SK-N-SH (cell line): Measurements from ENCODE around the gene OSBPL10. TPM values are rescaled to one million over a fixed set of nuclear protein-coding genes. Genes with fewer than 3 reads are reported as not detected.

Source experiments
- CTCF ChIA-PET: fragments of 300-600, 350-600 bp; formaldehyde crosslinking; extraction: SDS; loops from one replicate; lab custom pipeline; 2021; lab: Yijun Ruan, JAX
- POLR2A ChIA-PET: fragments of 350-600 bp; sonication (Branson Sonifier 250); formaldehyde crosslinking; extraction: SDS; loops from one replicate; lab custom pipeline; 2020; ENCODE audit warnings: antibody characterized with exemption, inconsistent platforms; lab: Yijun Ruan, JAX
- DNase-seq: peaks from one replicate; pipeline ENCODE4 v3.0.0; 2012
- H2AFZ ChIP-seq: fragments of 200-600 bp; sonication (generic); 2 replicates; pipeline ENCODE4 v1.8.1; 2016; ENCODE audit warnings: antibody characterized with exemption, mild to moderate bottlenecking, low read depth
- H3F3A ChIP-seq: fragments of 200-600 bp; sonication (generic); replicated peaks from 2 replicates; pipeline ENCODE3; 2016; ENCODE audit warnings: antibody characterized with exemption, mild to moderate bottlenecking; ENCODE audit not compliant: insufficient read depth
- H3K27ac ChIP-seq, 2 experiments: fragments of 200-500 bp in 1 of 2; fragments of 200-600 bp in 1 of 2; sonication (Bioruptor generic) in 1 of 2; sonication (generic), shearing (Covaris generic) in 1 of 2; 2 replicates each; pipeline versions ENCODE4 v1.5.1 to v1.6.1; 2014 to 2016; ENCODE audit warnings: low read depth in 2 of 2, inconsistent platforms in 1 of 2, low read length in 1 of 2, mild to moderate bottlenecking in 1 of 2, mixed read lengths in 1 of 2
- H3K27me3 ChIP-seq: fragments of 200-600 bp; sonication (generic), shearing (Covaris generic); 2 replicates; pipeline ENCODE4 v1.6.1; 2016; ENCODE audit warnings: mixed run types; ENCODE audit not compliant: insufficient read depth
- H3K36me3 ChIP-seq, 2 experiments: fragments of 200-500 bp in 1 of 2; fragments of 200-600 bp in 1 of 2; sonication (Bioruptor generic) in 1 of 2; sonication (generic) in 1 of 2; replicated peaks in 1 of 2; 2 replicates each; pipeline versions ENCODE3 to v1.5.1; 2014 to 2016; ENCODE audit warnings: low read length in 1 of 2, mild to moderate bottlenecking in 1 of 2; ENCODE audit not compliant: insufficient read depth in 2 of 2, control insufficient read depth in 1 of 2
- H3K4me1 ChIP-seq, 2 experiments: fragments of 200-500 bp in 1 of 2; fragments of 200-600 bp in 1 of 2; sonication (Bioruptor generic) in 1 of 2; sonication (generic), shearing (Covaris generic) in 1 of 2; 2 replicates each; pipeline versions ENCODE4 v1.5.1 to v1.6.1; 2014 to 2016; ENCODE audit warnings: low read depth in 1 of 2, low read length in 1 of 2, mixed run types in 1 of 2; ENCODE audit not compliant: insufficient read depth in 2 of 2, control insufficient read depth in 1 of 2
- H3K4me2 ChIP-seq: fragments of 200-600 bp; sonication (generic), shearing (Covaris generic); 2 replicates; pipeline ENCODE4 v1.6.1; 2017; ENCODE audit warnings: mixed run types
- H3K4me3 ChIP-seq, 2 experiments: fragments of 200-500 bp in 1 of 2; fragments of 200-600 bp in 1 of 2; sonication (Bioruptor generic) in 1 of 2; sonication (generic), shearing (Covaris generic) in 1 of 2; 2 replicates each; pipeline versions ENCODE4 v1.5.1 to v1.8.1; 2014 to 2016; ENCODE audit warnings: low read depth in 2 of 2, inconsistent platforms in 1 of 2, low read length in 1 of 2, mild to moderate bottlenecking in 1 of 2, mixed read lengths in 1 of 2, moderate library complexity in 1 of 2
- H3K79me2 ChIP-seq: fragments of 200-600 bp; sonication (generic); 2 replicates; pipeline ENCODE4 v1.8.1; 2017; ENCODE audit warnings: mild to moderate bottlenecking; ENCODE audit not compliant: insufficient read depth
- H3K9ac ChIP-seq: fragments of 200-600 bp; sonication (generic); 2 replicates; pipeline ENCODE4 v1.6.1; 2017; ENCODE audit warnings: mixed run types
- H3K9me2 ChIP-seq: fragments of 200-600 bp; sonication (generic); 2 replicates; pipeline ENCODE4 v1.6.1; 2017; ENCODE audit warnings: mixed run types
- H3K9me3 ChIP-seq: fragments of 200-600 bp; sonication (generic); 2 replicates; pipeline ENCODE4 v1.6.1; 2017; ENCODE audit warnings: mixed run types, mild to moderate bottlenecking, moderate library complexity
- H4K20me1 ChIP-seq: fragments of 200-600 bp; sonication (generic); 2 replicates; pipeline ENCODE4 v1.6.1; 2017; ENCODE audit warnings: mild to moderate bottlenecking, mixed run types; ENCODE audit not compliant: insufficient read depth
- ELF1 ChIP-seq: IDR thresholded peaks from 2 replicates; pipeline ENCODE4 v1.4.0; 2012
- EZH2phosphoT487 ChIP-seq: fragments of 200-600 bp; sonication (generic); IDR thresholded peaks from 2 replicates; pipeline ENCODE4 v1.6.1; 2017; ENCODE audit warnings: low read depth, mixed run types, mild to moderate bottlenecking, antibody characterized with exemption, moderate library complexity, borderline replicate concordance
- FOSL2 ChIP-seq: IDR thresholded peaks from 2 replicates; pipeline ENCODE4 v1.4.0; 2012; ENCODE audit warnings: low read depth, mild to moderate bottlenecking, moderate library complexity, borderline replicate concordance
- GATA2 ChIP-seq: sonication (generic); formaldehyde crosslinking; IDR thresholded peaks from 2 replicates; pipeline ENCODE4 v1.5.0; 2020; ENCODE audit warnings: mild to moderate bottlenecking, missing genetic modification reagents
- RXRA ChIP-seq: IDR thresholded peaks from 2 replicates; pipeline ENCODE4 v1.4.0; 2012; ENCODE audit warnings: low read depth, mild to moderate bottlenecking, borderline replicate concordance
- TAF1 ChIP-seq: IDR thresholded peaks from 2 replicates; pipeline ENCODE4 v1.6.1; 2012; ENCODE audit warnings: low read depth, mild to moderate bottlenecking, low read length, moderate library complexity, borderline replicate concordance
- TCF12 ChIP-seq: IDR thresholded peaks from 2 replicates; pipeline ENCODE4 v1.4.0; 2012
- WGBS: methylation state at CpG from one replicate; pipeline ENCODE4 v1.1.6; 2017; ENCODE audit warnings: low lambda C conversion rate; 5-methylcytosine and 5-hydroxymethylcytosine counted together
- polyA plus RNA-seq, 3 experiments: library from polyadenylated mRNA; depleted of rRNA; stranded (reverse); fragments of >200 nt; gene quantifications; 2 replicates each; pipeline ENCODE4 v1.2.3, GENCODE V29; 2012
- TF ChIP-seq, protein P1 (sequence below): IDR thresholded peaks from 2 replicates; pipeline ENCODE4 v1.4.0; 2012; ENCODE audit warnings: low read depth, borderline replicate concordance
- TF ChIP-seq, protein P2 (sequence below): IDR thresholded peaks from 2 replicates; pipeline ENCODE4 v1.6.1; 2012; ENCODE audit warnings: mild to moderate bottlenecking, low read depth, low read length, moderate library complexity
- TF ChIP-seq, protein P3 (sequence below): fragments of 150-350 bp; IDR thresholded peaks from 2 replicates; pipeline ENCODE4 v1.6.1; 2016; ENCODE audit warnings: mild to moderate bottlenecking, low read depth, low read length

The OSBPL10 gene
- polyA plus RNA-seq, 1 of the 3 experiments (the other 2 are of a cell fraction), result 0.12 TPM

DNA sequence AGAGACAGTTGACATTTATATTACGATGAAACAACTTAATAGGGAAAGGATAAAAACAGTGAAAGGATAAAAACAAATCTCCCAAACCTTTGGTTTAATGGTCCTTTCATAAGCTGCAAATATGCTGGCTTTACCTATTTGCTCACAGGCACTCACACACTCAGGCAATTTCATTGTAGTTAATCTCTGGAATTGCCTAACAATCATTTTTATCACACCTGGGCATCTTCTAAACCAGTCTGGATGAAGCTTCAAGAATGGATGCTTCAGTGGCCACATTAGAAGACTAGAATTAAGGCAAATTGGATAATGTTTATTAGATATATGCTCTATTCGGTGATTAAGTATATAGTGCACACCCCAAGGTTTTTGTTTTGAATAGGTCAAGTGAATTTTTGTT is 13.5 kb downstream of the OSBPL10 start:
- Histone ChIP-seq H4K20me1 (no peaks in the 10 kb centered on the region), H3K9ac (no peak overlapping the region), H3F3A (no peaks in the 10 kb centered on the region), H3K27ac (no peak overlapping the region), H3K27me3 (no peaks in the 10 kb centered on the region), H3K79me2 (no peaks in the 10 kb centered on the region), H3K9me3 (no peaks in the 10 kb centered on the region), H2AFZ (no peak overlapping the region)
- DNase-seq, result no peak
- CTCF ChIA-PET, result interaction anchor here (0.6 to 1.1 kb wide), 2 partner anchors 8 to 16 kb away, joined by 3 read pairs; no protein-coding TSS in a partner anchor
- POLR2A ChIA-PET, result no interaction called here
- whole genome bisulfite sequencing, result 62% methylated on average over 2 of the region's 2 CpGs
- TF ChIP-seq ELF1 (no peak), FOSL2 (no peak), EZH2phosphoT487 (no peak), GATA2 (no peak), TAF1 (no peak), TCF12 (no peak), RXRA (no peak)
- TF ChIP-seq, protein P1, sequence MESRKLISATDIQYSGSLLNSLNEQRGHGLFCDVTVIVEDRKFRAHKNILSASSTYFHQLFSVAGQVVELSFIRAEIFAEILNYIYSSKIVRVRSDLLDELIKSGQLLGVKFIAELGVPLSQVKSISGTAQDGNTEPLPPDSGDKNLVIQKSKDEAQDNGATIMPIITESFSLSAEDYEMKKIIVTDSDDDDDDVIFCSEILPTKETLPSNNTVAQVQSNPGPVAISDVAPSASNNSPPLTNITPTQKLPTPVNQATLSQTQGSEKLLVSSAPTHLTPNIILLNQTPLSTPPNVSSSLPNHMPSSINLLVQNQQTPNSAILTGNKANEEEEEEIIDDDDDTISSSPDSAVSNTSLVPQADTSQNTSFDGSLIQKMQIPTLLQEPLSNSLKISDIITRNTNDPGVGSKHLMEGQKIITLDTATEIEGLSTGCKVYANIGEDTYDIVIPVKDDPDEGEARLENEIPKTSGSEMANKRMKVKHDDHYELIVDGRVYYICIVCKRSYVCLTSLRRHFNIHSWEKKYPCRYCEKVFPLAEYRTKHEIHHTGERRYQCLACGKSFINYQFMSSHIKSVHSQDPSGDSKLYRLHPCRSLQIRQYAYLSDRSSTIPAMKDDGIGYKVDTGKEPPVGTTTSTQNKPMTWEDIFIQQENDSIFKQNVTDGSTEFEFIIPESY, result no peak
- TF ChIP-seq, protein P2, sequence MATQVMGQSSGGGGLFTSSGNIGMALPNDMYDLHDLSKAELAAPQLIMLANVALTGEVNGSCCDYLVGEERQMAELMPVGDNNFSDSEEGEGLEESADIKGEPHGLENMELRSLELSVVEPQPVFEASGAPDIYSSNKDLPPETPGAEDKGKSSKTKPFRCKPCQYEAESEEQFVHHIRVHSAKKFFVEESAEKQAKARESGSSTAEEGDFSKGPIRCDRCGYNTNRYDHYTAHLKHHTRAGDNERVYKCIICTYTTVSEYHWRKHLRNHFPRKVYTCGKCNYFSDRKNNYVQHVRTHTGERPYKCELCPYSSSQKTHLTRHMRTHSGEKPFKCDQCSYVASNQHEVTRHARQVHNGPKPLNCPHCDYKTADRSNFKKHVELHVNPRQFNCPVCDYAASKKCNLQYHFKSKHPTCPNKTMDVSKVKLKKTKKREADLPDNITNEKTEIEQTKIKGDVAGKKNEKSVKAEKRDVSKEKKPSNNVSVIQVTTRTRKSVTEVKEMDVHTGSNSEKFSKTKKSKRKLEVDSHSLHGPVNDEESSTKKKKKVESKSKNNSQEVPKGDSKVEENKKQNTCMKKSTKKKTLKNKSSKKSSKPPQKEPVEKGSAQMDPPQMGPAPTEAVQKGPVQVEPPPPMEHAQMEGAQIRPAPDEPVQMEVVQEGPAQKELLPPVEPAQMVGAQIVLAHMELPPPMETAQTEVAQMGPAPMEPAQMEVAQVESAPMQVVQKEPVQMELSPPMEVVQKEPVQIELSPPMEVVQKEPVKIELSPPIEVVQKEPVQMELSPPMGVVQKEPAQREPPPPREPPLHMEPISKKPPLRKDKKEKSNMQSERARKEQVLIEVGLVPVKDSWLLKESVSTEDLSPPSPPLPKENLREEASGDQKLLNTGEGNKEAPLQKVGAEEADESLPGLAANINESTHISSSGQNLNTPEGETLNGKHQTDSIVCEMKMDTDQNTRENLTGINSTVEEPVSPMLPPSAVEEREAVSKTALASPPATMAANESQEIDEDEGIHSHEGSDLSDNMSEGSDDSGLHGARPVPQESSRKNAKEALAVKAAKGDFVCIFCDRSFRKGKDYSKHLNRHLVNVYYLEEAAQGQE, result no peak
- TF ChIP-seq, protein P3, sequence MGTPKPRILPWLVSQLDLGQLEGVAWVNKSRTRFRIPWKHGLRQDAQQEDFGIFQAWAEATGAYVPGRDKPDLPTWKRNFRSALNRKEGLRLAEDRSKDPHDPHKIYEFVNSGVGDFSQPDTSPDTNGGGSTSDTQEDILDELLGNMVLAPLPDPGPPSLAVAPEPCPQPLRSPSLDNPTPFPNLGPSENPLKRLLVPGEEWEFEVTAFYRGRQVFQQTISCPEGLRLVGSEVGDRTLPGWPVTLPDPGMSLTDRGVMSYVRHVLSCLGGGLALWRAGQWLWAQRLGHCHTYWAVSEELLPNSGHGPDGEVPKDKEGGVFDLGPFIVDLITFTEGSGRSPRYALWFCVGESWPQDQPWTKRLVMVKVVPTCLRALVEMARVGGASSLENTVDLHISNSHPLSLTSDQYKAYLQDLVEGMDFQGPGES, result no peak
- TF ChIP-seq, all 33 proteins: peak for 0
- no peaks in the 10 kb centered on the region for H3K9me2 ChIP-seq
- no peaks in the 10 kb centered on the region for H3K4me1 ChIP-seq
- no peaks in the 10 kb centered on the region for H3K36me3 ChIP-seq
- no peak overlapping the region for H3K4me3 ChIP-seq
- H3K4me2 ChIP-seq, result no peak overlapping the region
